ENCODE data around the gene NTRK1.

DNA sequence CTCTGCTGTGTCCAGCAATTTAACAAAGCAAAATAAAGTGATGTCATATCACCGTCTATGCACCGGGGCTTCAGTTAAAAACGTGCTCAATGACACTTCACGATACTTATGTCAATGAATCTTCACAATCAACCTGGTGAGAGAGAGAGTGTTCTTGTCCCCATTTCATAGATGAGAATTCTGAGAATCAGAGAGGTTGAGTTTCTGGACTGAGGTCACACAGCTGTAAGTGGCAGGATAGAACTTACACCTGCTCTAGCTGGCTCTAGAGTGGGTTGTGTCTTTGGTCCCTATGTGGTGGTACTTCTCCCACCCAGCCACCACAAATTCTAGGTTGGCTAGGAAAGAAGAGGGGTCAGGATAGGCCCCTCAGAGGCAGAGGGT lies 5.2 kb downstream of the NTRK1 start:
- TF ChIP-seq POLR2AphosphoS5 (IDR thresholded peaks at IDR 0.05) (no peak), POLR2A (IDR thresholded peaks at IDR 0.05) (no peak)
- TF ChIP-seq, protein P1, sequence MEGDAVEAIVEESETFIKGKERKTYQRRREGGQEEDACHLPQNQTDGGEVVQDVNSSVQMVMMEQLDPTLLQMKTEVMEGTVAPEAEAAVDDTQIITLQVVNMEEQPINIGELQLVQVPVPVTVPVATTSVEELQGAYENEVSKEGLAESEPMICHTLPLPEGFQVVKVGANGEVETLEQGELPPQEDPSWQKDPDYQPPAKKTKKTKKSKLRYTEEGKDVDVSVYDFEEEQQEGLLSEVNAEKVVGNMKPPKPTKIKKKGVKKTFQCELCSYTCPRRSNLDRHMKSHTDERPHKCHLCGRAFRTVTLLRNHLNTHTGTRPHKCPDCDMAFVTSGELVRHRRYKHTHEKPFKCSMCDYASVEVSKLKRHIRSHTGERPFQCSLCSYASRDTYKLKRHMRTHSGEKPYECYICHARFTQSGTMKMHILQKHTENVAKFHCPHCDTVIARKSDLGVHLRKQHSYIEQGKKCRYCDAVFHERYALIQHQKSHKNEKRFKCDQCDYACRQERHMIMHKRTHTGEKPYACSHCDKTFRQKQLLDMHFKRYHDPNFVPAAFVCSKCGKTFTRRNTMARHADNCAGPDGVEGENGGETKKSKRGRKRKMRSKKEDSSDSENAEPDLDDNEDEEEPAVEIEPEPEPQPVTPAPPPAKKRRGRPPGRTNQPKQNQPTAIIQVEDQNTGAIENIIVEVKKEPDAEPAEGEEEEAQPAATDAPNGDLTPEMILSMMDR (IDR thresholded peaks at IDR 0.05) = no peak

Measured in prostate gland (tissue), 2 donors.